Measurements from ENCODE around the gene CHD9.

CHD9 gene

GRCh38 chr16:53213542-53213941 lies 158.8 kb downstream of the CHD9 start:
- DNase-seq (ENCODE audit: low read depth) = no peak
- TF ChIP-seq POLR2A (IDR thresholded peaks at IDR 0.05; ENCODE audit: extremely low read depth, insufficient read length) (no peak), CTCF (IDR thresholded peaks at IDR 0.05; ENCODE audit: low read depth, low read length) (no peak), MYC (IDR thresholded peaks at IDR 0.05; ENCODE audit: low read depth, low read length) (no peak), MAX (IDR thresholded peaks at IDR 0.05; ENCODE audit: low read depth, low read length) (no peak)
- peak overlapping the region; percentile 35 for H3K4me3 ChIP-seq (ENCODE audit: low read depth, low read length)

- DNase-seq (ENCODE audit: low read depth) = peak; percentile 70
- TF ChIP-seq POLR2A (IDR thresholded peaks at IDR 0.05; ENCODE audit: extremely low read depth, insufficient read length) (no peak), CTCF (IDR thresholded peaks at IDR 0.05; ENCODE audit: low read depth, low read length) (no peak), MYC (IDR thresholded peaks at IDR 0.05; ENCODE audit: low read depth, low read length) (no peak), MAX (IDR thresholded peaks at IDR 0.05; ENCODE audit: low read depth, low read length) (no peak)
- H3K4me3 ChIP-seq (ENCODE audit: low read depth, low read length) = no peak overlapping the region
Observed at GRCh38 chr16:53216798-53217197, 162.0 kb downstream of the CHD9 start.

- H3K4me3 ChIP-seq (ENCODE audit: low read depth, low read length) = no peak overlapping the region
Observed at GRCh38 chr16:53219371-53219770, 164.6 kb downstream of the CHD9 start.

GRCh38 chr16:53219795-53220454 lies 165.1 kb downstream of the CHD9 start:
- no peak for TF ChIP-seq MYC (IDR thresholded peaks at IDR 0.05; ENCODE audit: low read depth, low read length)
- no peak for TF ChIP-seq CTCF (IDR thresholded peaks at IDR 0.05; ENCODE audit: low read depth, low read length)
- TF ChIP-seq MAX (IDR thresholded peaks at IDR 0.05; ENCODE audit: low read depth, low read length) = no peak
- TF ChIP-seq POLR2A (IDR thresholded peaks at IDR 0.05; ENCODE audit: extremely low read depth, insufficient read length) = no peak
- no peak overlapping the region for H3K4me3 ChIP-seq (ENCODE audit: low read depth, low read length)
- DNase-seq (ENCODE audit: low read depth) = peak; percentile 45

More at GRCh38 chr16:53219371-53219770, 164.6 kb downstream of the CHD9 start:
- no peak for DNase-seq (ENCODE audit: low read depth)
- TF ChIP-seq MAX (IDR thresholded peaks at IDR 0.05; ENCODE audit: low read depth, low read length) = no peak
- no peak for TF ChIP-seq MYC (IDR thresholded peaks at IDR 0.05; ENCODE audit: low read depth, low read length)
- no peak for TF ChIP-seq CTCF (IDR thresholded peaks at IDR 0.05; ENCODE audit: low read depth, low read length)
- no peak for TF ChIP-seq POLR2A (IDR thresholded peaks at IDR 0.05; ENCODE audit: extremely low read depth, insufficient read length)

- DNase-seq (ENCODE audit: low read depth) = peak; percentile 43
- H3K4me3 ChIP-seq (ENCODE audit: low read depth, low read length) = no peak overlapping the region
- TF ChIP-seq CTCF (IDR thresholded peaks at IDR 0.05; ENCODE audit: low read depth, low read length) (peak; percentile 9), MAX (IDR thresholded peaks at IDR 0.05; ENCODE audit: low read depth, low read length) (no peak), MYC (IDR thresholded peaks at IDR 0.05; ENCODE audit: low read depth, low read length) (no peak)
Observed at GRCh38 chr16:53220585-53220984, 165.8 kb downstream of the CHD9 start.
